Endometrium (tissue), 2 donors: ENCODE measurements around the gene PNCK.
"Not testable (repeated sequence)": the region's sequence is repeated elsewhere in the genome, so short reads cannot be mapped to it uniquely, and the experiment has no call there.

Experiments used
- FAIRE-seq: peaks from 2 replicates; lab custom pipeline; 2012; peaks lifted over from hg19 to GRCh38; lab: Jason Lieb, UNC
- donor health status: control.
- donor health status: control.

PNCK gene

DNA sequence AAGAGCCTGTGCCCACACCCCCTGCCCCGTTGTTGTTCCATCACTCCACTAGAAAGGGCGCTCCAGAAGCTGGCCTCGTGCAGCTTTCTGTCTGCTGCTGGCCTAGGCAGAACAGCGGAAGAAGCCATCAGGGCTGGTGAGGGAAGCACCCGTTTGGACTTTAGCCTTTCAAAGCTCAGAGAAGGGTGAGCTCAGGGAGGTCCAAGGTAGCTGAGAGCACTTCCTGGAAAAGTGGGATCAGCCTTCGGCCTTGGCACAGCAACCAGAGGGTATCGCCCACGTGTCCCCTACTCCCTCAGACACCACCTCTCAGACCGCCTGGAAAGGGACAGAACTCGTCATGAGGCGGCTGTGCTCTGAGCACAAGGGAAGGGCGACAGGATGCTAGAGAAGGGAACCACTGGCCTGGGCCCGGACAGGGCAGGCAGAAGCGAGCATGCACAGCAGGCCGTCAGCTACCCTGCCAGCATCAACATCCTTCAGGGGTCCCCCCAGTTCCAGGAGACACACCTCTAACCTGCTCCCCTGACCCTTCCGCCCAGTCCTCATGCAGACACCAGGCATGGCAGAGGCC is 25.7 kb upstream of the PNCK start:
- FAIRE-seq = not testable (repeated sequence)

DNA sequence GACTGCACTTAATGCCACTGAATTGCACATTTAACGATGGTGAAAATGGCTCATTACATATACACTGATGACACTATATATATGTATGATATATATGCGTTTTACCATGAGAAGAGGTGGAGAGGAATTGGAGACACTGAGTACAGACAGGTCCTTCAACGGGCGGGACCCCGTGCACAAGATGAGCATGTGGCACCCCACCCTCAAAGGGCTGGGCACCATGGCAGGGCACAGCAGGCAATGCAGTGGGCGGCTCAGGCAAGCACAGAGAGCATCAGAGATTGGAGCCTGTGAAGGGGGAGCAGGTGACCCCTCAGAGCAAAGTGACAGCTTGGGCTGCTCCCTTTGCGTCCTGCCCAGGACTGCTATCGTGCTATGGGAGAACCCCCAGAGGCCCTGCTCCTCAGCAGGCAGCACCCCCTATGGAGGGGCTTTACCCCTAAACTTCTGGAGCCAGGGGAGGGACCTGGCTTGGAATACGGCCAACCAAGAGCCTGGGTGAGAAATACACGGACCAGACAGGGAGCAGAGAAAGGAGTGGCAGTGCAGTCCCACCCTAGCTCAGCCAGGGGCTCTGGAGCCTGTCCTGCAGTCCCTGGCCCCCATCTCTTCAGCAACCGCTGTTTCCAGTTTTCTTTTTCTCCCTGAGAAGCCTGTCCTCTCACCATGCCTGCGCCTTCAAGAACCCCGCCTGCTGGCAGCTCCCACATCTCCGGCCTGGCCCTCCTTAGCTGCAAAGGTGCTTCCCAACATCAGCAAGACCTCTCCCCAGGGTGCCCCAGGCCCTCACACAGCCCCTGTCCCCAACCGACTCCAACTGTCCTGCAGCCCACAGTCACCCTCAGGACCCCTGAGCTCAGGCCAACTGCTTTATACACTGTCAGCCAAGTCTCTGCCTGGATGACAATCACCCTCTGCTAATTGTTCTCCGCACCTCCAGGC is 24.6 kb upstream of the PNCK start:
- no peak for FAIRE-seq

DNA sequence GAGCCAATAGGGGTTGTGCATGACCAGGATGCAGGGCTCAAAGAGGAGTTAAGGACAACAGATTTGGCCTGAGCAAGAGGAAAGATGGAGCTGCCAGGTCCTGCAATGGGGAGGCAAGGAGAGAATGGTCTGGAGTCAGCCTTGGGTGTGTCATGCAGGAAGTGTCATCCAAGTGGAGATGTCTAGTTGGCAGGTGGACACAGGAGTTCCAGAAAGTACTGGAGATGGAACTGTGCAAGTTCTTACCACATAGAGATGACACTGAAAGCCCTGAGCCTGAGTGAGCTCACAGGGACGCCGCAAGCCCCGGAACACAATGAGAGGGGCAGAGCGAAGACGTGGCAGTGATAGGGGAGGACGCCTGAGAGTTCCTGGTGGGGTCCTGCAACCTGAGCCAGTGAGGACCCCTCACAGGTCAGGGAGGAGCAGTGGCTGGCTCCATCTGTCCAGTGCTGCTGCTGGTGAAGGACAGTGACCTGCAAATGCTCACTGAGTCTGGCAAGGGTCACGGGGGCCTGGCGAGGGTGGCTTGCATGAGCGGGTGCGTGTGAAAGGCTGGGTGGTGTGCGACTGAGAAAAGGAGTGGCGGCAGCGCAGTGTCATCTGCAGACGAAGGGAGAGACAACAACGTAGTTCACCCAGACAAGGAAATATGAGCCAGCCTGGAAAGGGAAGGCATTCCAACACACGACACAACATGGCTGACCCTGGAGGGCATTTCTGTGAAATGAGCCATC is 23.5 kb upstream of the PNCK start:
- not testable (repeated sequence) for FAIRE-seq

DNA sequence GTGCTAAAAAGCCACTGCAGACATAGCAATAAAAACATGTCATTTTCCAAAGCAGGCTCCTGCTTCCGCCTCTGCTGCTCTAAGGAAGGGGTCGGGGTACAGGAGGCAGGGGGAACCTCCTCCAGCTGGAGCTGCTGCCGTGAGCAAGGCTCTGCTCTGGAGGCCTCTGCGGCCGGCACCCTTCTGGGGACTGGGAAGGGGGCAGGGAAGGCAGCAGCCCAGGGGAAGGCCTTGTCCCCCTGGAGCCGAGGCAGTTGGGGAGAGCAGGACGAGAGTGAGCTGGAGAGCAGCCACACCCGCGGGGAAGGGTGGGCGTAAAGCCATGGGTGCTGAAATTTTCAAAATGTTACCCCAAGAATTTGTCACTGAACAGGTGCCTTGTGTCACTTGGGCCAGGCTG is 22.9 kb upstream of the PNCK start:
- FAIRE-seq = not testable (repeated sequence)

DNA sequence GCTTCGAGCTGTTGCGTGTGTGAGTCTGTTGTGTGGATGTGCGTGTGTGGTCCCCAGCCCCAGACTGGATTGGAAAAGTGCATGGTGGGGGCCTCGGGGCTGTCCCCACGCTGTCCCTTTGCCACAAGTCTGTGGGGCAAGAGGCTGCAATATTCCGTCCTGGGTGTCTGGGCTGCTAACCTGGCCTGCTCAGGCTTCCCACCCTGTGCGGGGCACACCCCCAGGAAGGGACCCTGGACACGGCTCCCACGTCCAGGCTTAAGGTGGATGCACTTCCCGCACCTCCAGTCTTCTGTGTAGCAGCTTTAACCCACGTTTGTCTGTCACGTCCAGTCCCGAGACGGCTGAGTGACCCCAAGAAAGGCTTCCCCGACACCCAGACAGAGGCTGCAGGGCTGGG is 22.5 kb upstream of the PNCK start:
- no peak for FAIRE-seq

DNA sequence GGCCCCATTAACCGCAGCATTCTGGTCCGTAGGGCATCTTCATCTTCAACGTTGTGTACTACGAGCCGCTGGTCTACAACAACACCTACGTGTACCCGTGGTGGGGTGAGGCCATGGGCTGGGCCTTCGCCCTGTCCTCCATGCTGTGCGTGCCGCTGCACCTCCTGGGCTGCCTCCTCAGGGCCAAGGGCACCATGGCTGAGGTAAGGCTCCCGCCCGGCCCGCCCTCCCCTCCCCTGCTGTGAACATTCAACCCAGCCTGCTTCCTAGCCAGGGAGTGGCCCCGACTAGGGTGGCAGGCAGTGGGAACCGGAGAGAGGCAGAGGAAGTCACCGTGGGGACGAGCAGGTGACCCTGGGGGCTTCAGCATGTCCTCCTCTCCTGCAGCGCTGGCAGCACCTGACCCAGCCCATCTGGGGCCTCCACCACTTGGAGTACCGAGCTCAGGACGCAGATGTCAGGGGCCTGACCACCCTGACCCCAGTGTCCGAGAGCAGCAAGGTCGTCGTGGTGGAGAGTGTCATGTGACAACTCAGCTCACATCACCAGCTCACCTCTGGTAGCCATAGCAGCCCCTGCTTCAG is 21.2 kb upstream of the PNCK start:
- no peak for FAIRE-seq

DNA sequence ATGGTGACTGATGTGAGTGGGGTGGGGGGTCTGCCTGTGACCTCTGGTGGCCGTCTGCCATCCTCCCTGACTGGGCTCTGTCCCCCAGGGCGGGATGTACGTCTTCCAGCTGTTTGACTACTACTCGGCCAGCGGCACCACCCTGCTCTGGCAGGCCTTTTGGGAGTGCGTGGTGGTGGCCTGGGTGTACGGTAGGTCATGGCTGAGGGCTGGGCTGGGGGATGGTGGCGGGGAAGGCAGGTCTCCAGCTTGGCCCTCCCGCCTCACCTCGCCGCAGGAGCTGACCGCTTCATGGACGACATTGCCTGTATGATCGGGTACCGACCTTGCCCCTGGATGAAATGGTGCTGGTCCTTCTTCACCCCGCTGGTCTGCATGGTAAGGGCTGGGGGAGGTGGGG is 20.6 kb upstream of the PNCK start:
- FAIRE-seq = not testable (repeated sequence)

DNA sequence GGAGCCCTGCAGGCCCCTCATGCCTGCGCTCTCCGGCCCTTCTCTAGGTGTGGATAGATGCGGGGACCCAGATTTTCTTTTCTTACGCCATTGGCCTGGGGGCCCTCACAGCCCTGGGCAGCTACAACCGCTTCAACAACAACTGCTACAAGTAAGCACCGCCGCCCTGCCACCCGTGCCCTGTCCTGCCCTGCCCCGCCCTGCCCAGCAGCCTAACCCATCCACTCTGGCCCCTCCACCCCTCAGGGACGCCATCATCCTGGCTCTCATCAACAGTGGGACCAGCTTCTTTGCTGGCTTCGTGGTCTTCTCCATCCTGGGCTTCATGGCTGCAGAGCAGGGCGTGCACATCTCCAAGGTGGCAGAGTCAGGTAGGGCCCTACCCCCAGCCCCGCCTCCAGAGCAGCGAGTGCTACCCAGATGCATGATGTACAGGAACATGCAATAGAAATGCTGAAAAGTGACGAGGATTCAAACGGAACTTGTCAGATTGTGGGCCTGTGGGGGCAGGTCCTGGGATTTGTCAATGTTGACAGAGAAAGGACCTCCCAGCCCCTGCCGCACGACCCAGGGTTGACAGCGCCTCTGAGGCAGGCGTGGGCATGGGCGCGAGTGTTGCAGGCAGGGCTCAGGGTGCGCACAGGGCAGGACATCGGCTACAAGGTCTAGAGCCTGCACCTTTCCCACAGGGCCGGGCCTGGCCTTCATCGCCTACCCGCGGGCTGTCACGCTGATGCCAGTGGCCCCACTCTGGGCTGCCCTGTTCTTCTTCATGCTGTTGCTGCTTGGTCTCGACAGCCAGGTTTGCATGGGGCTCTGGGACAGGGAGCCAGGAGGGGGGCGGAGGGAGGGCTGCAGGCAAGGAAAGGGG is 19.8 kb upstream of the PNCK start:
- FAIRE-seq = no peak

DNA sequence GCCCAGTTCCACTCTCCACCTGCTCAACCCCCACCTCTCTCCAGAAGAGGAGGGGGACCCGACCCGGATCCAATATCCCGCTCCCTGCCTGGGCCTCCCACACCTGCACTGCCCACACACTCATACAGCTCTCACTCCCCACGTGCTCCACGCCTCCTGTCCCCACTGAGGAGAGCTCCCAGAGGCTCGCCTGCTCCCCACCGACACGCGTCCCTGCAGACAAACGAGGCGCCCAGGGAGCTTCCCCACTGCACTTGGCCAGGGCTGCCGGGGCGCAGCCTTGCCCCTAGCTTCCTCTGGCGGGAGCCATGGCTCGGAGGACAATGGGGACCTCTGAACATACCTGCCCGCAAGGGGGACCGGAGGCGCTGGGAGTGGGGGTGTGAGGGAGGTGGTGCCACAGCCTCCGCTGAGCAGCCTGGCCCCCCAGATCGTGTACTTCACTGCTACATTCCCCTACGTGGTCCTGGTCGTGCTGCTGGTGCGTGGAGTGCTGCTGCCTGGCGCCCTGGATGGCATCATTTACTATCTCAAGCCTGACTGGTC is 19.1 kb upstream of the PNCK start:
- no peak for FAIRE-seq

DNA sequence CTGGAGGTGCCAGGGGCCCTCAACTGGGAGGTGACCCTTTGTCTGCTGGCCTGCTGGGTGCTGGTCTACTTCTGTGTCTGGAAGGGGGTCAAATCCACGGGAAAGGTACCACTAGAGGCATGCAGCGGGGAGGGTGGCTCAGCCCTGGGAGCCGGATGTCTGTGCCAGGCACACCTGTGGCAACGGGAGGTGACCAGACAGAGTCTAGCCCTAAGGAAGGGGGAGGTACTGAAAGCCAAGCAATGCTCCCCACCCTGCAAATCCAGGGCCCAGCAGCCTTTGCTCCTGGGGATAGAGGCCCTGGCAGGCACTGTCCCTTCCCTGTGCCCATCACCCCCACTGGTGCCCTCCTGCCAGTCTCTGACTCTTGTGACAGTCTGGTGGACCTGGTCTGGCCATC is 18.4 kb upstream of the PNCK start:
- FAIRE-seq = no peak

DNA sequence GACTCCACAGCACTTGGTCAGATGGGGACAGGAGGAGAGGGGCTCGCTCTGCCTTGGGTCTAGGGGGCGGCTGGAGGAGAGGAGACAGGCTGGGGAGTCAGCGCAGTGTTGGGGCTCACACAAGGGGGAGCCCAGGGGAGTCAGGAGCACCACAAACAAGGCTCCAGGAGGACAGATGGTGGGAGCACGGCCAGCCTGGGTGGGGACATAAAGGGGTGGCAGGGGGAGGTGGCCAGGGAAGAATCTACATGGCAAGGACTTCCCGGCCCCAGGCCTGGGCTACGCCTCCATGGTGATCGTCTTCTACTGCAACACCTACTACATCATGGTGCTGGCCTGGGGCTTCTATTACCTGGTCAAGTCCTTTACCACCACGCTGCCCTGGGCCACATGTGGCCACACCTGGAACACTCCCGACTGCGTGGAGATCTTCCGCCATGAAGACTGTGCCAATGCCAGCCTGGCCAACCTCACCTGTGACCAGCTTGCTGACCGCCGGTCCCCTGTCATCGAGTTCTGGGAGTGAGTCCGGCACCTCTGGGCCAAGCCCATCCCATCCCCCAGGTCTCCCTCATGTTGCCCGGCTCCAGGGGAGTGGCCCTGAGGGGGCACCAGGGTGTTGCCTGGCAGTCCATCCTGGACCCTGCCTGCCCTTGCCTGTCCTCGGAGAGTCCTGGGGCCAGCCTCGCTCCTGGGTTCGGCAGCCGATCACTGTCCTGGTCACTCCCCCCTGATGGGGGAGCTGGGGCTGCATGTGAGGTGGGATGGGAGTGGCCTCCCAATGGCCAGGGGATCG is 17.6 kb upstream of the PNCK start:
- FAIRE-seq = not testable (repeated sequence)

DNA sequence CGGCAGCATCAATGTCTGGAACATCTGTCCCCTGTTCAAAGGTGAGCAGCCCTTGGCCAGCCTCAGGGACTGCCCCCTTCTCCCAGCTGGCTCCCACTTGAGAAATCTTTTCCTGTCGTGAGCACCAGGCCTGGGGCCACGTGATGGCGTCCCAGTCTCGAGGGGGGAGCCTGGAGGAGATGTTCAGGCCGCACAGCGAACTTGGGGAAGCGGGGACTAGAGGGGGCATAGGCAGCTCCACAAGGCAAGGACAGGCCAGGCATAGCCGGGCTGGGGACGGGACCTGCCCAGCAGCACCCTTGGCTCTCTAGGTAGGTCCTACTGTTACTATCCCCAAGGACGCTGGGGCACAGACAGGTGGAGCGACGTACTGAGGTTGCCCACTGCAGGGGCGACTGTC is 16.9 kb upstream of the PNCK start:
- FAIRE-seq = no peak

DNA sequence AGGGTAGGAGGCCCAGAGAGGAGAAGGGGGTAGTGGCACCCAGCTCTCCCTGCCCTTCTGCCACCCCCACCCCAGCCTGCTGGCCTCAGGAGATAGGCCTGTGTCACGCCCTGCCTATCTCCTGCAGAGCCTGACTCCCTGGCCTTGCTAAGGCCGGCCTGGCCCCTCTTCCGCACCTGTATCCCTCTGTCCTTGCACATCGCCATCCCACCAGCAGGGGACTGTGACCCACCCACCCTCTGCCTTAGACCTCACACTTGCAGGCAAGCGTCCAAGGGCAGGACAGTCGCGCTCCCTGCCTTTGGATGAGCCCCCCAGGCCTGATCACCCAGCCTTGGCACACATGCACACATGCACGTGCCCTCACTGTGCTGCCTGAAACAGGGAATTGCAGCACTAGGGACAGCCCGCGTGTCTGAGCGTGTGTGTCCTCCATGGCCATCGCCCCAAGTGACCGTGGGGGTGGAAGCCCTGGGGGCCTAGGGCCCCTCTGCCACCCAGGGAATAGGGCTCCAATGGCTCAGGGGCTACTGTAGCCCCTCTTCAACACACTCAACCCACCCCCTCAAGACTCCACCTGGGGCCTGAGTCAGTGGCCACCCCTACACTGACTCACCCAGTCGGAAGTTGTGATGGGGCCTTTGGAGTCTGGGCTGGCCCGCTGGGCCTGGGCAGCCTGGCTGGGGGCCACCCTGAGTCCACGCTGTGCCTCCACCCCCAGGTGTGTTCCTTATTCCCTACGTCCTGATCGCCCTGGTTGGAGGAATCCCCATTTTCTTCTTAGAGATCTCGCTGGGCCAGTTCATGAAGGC is 16.2 kb upstream of the PNCK start:
- no peak for FAIRE-seq

DNA sequence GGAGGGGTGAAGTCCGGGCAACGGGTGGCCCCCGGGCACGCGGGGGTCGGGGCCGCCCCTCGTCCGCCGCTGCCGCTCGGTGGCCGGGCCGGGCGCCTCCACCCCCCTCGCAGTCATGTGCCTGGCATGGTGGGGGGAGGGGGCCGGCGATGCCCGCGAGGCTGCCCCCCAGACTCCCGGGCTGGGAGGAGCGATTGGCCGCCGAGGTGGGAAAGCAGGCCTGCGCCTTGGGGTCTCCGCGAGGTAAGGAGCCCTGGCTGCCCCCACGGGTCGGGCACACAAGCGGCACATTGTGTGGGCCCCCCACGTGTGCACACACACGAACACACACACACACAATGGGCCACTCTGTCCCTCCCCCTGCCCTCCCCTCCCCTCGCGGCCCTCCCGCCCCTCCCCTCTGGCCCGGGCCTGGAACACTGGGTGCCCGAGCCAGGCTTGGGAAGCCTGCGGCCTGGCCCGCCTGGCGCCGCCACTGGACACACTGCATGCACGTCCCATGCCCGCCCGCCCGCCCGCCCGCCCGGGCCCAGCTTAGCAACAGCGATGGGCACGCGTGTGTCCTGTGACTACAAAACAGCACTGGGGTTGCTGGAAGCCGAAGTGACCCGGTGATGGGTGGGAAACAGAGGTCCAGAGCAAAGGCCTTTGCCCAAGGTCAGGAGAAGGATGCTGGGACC is 15.4 kb upstream of the PNCK start:
- no peak for FAIRE-seq

DNA sequence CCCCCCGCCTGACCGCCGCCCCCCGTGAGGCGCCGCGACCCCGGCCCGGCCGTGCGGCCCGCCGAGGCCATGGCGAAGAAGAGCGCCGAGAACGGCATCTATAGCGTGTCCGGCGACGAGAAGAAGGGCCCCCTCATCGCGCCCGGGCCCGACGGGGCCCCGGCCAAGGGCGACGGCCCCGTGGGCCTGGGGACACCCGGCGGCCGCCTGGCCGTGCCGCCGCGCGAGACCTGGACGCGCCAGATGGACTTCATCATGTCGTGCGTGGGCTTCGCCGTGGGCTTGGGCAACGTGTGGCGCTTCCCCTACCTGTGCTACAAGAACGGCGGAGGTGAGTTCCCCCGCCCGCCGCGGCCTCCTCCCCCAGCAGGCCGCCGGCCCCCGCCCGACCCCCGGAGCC is 14.9 kb upstream of the PNCK start:
- FAIRE-seq = no peak

DNA sequence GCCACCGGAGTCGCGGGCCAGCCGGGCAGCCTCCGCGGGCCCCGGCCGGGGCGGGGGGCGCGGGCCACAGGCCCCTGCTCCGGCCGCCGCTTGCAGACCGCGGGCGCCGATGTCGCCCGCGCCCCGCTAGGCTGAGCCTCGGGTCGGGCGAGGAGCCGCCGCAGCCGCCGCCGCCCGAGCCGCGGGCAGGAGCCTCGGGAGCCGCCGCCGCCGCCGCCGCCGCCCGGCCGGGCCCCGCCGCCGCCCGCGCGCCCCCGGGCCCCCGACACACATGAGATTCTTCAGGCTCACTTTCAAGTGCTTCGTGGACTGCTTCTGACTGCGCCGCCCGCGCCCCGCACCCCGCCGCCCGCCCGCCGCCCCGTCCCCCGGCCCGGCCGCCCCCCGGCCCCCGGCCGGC is 14.5 kb upstream of the PNCK start:
- FAIRE-seq = no peak

DNA sequence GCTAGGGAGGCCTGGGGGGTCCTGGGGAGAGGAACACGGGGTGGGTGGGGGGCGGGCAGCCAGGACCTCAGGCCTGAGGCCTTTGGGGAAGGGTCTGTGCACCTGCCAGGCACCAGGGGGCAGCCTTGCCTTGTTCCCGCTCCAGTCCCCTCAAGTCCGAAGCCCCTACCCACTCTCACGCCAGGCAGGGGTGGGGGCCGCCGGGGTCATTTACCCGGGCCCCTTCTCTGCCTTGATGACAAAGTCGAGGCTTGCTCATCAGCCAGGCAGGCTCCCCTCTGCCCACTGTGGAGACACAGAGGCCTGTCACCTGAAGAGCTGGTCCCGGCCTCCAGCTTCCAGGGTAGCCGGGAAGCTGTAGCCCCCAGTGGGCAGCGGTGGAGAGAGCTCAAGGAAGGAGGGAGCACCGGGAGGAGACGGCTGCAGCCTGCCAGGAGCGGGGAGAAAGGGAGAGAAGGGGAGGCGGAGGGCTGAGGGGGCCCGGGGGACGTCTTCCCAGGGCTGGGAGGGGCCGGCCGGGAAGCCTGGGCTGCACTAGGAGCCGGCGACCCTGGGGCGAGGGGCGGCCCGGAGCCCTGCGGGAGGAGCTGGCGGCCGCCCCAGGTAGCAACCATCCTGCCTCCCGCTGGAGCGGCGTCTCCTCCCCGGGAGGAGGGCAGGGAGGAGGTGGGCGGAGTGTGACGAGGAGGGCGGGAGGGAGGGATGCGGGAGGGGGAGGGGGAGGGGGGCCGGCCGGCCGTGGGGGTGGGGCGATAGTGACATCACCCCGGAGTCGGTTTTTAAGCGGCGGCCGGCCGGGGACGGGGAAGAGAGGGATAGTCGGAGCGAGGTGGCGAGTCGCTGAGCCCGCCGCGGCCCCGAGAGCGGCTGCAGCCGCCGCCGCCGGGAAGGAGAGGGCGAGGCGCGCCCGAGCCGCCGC is 13.8 kb upstream of the PNCK start, which contains the start of gene SLC6A8:
Gene SLC6A8, plus strand, starts transcription at position 806 of the 919 bp plus-strand sequence. CDS start 649 bp downstream, outside the sequence.
- FAIRE-seq = no peak

DNA sequence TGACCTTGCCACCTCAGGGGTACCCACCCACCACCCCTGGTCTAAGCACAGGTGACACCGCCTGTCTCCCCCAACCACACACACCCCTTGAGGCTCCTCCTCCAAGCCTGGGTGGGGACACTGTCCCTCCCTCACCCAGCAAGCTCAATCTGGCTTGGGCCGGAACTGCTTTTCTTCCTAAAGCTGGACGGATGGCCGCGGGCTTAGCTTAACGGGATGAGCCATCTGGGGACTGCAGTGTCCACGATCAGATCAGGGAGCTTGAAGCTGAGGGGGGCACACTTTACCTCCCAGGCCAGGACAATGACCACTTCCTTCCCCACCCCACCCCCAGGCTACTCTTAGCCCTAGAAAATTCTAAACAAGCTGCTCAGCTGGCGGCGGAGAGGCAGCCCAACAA is 13.1 kb upstream of the PNCK start:
- FAIRE-seq = no peak
